ENCODE measurements around the gene TICRR. TPM values are rescaled to one million over a fixed set of nuclear protein-coding genes. Genes with fewer than 3 reads are reported as not detected.

TICRR gene
- total and polyA plus RNA-seq, 2 of the 8 experiments (the other 6 are each of a cell fraction or from before 2014, with no cell fraction given): 13.1 to 34.8 TPM

GRCh38 chr15:89526601-89527441 lies 48.4 kb upstream of the TICRR start:
- Histone ChIP-seq H3K4me2 (ENCODE audit: insufficient read depth in 1 of 2, low read depth in 2 of 2, low read length in 2 of 2) (no peak overlapping the region), H3K4me1 (replicated peaks in 1 of 4; ENCODE audit: control insufficient read depth in 3 of 4, insufficient read depth in 4 of 4, low read length in 3 of 4) (peaks cover 0 to 1% (median 0%) of the 10 kb centered on the region in 4 experiments; a peak in 1 of 7 replicates), H2AK5ac (ENCODE audit: low read depth, low read length) (no peak overlapping the region), H3K23me2 (ENCODE audit: low read depth, low read length) (no peaks in the 10 kb centered on the region), H4K20me1 (replicated peaks in 1 of 2; ENCODE audit: control insufficient read depth in 1 of 2, insufficient read depth in 2 of 2, low read length in 2 of 2) (no peaks in the 10 kb centered on the region), H3K18ac (ENCODE audit: extremely low read depth, low read length) (no peak overlapping the region), H4K91ac (replicated peaks; ENCODE audit: insufficient read length, low read length) (no peak overlapping the region), H3K4ac (replicated peaks; ENCODE audit: insufficient read length, low read depth, low read length) (no peak overlapping the region), H2AFZ (ENCODE audit: low read length) (peak overlapping the region; percentile 9; the same call in 1 of the 2 replicates), H3K56ac (replicated peaks; ENCODE audit: insufficient read length, low read depth, low read length) (no peak overlapping the region), H3K79me2 (ENCODE audit: control insufficient read depth in 1 of 2, insufficient read depth in 2 of 2, low read length in 2 of 2) (no peaks in the 10 kb centered on the region), H4K8ac (ENCODE audit: extremely low read depth, insufficient read depth, low read length) (peak overlapping the region; percentile 12; the same call in 1 of the 2 replicates), H4K5ac (ENCODE audit: insufficient read length, low read depth, low read length) (no peak overlapping the region), H3K9ac (replicated peaks in 1 of 4; ENCODE audit: extremely low read depth in 1 of 4, low read depth in 3 of 4, low read length in 3 of 4) (0 out of 7 replicates have a peak overlapping the region, but pooled peaks of 1 of the 4 experiments have one; percentile 10), H3K27ac (ENCODE audit: low read depth, low read length) (no peak overlapping the region), H3K79me1 (ENCODE audit: low read depth, low read length) (no peaks in the 10 kb centered on the region), H3K36me3 (ENCODE audit: control insufficient read depth in 2 of 4, insufficient read depth in 4 of 4, low read length in 3 of 4) (no peaks in the 10 kb centered on the region), H3K27me3 (replicated peaks in 1 of 4; ENCODE audit: control insufficient read depth in 3 of 4, extremely low read depth in 1 of 4, insufficient read depth in 3 of 4, low read length in 3 of 4) (no peaks in the 10 kb centered on the region), H2BK5ac (ENCODE audit: low read depth, low read length) (no peak overlapping the region), H3K4me3 (ENCODE audit: extremely low read depth in 1 of 4, insufficient read depth in 2 of 4, low read depth in 3 of 4, low read length in 4 of 4) (no peak overlapping the region), H2BK120ac (replicated peaks; ENCODE audit: low read depth, low read length) (no peak overlapping the region), H2BK12ac (ENCODE audit: low read depth, low read length) (no peak overlapping the region), H2BK20ac (ENCODE audit: low read length) (no peak overlapping the region), H3K14ac (ENCODE audit: insufficient read length) (no peak overlapping the region), H2BK15ac (ENCODE audit: low read length) (no peak overlapping the region), H3K9me3 (ENCODE audit: insufficient read depth in 2 of 2, low read depth in 1 of 2, low read length in 1 of 2) (no peaks in the 10 kb centered on the region), H3K23ac (ENCODE audit: insufficient read length) (no peak overlapping the region)
- no peak for FAIRE-seq
- no peak for TF ChIP-seq EZH2 (IDR thresholded peaks at IDR 0.05; ENCODE audit: low read depth, low read length, severe bottlenecking)
- TF ChIP-seq CHD2 (IDR thresholded peaks at IDR 0.05; ENCODE audit: low read length): no peak
- no peak for TF ChIP-seq MAFK (IDR thresholded peaks at IDR 0.05; ENCODE audit: low read depth, low read length)
- TF ChIP-seq BRCA1 (IDR thresholded peaks at IDR 0.05; ENCODE audit: low read depth, low read length): no peak
- no peak for TF ChIP-seq TEAD4 (IDR thresholded peaks at IDR 0.05; ENCODE audit: low read depth, low read length)
- TF ChIP-seq RBBP5 (IDR thresholded peaks at IDR 0.05; ENCODE audit: borderline replicate concordance, low read depth, low read length): no peak
- TF ChIP-seq TAF7 (optimal IDR thresholded peaks at IDR 0.05; ENCODE audit: borderline replicate concordance, low read depth, low read length): no peak
- TF ChIP-seq SRF (IDR thresholded peaks at IDR 0.05; ENCODE audit: low read depth, low read length): no peak
- ChIA-PET POLR2A (ENCODE audit: partially characterized antibody) (no interaction called here), CTCF (ENCODE audit: partially characterized antibody) (no interaction called here)
- WGBS, 2 experiments (ENCODE audit: extremely low coverage in 1 of 2, insufficient coverage in 1 of 2, insufficient read length in 1 of 2, insufficient replicate concordance in 2 of 2, low coverage in 1 of 2, low lambda C conversion rate in 2 of 2, missing lambda C conversion rate in 1 of 2): 94% methylated on average over 10 of the region's 10 CpGs; no CpG with 5 or more reads in 1 of the 2 experiments
- no peak for DNase-seq (ENCODE audit: low read depth in 1 of 2, low spot score in 2 of 2)
